Tibial nerve (tissue), 4 donors: Measurements from ENCODE around the gene PACSIN2. TPM values are rescaled to one million over a fixed set of nuclear protein-coding genes. Genes with fewer than 3 reads are reported as not detected.

ENCODE experiments used
- DNase-seq, 2 donors: peaks; one replicate each; pipeline ENCODE4 v3.0.0-alpha.2; 2019; ENCODE audit warnings: low spot score in 2 of 2
- H3K27ac ChIP-seq, 4 donors: fragments of 200-600 bp; sonication (generic) in 3 of 4; one replicate each; pipeline ENCODE4 v1.5.1; 2017 to 2019; ENCODE audit warnings: mild to moderate bottlenecking in 1 of 4
- H3K27me3 ChIP-seq, 2 donors: fragments of 200-600 bp; sonication (generic) in 1 of 2; one replicate each; pipeline versions ENCODE4 v1.5.1 to v1.6.0; 2017 to 2019
- H3K36me3 ChIP-seq, 3 donors: fragments of 200-600 bp; sonication (generic); one replicate each; pipeline ENCODE4 v1.5.1; 2018 to 2019
- H3K4me1 ChIP-seq, 4 donors: fragments of 200-600 bp; sonication (generic) in 3 of 4; one replicate each; pipeline ENCODE4 v1.5.1; 2017 to 2019
- H3K4me3 ChIP-seq, 4 donors: fragments of 200-600 bp; sonication (generic) in 3 of 4; one replicate each; pipeline ENCODE4 v1.5.1; 2017 to 2019; ENCODE audit warnings: mild to moderate bottlenecking in 1 of 4, moderate library complexity in 1 of 4
- H3K9me3 ChIP-seq, 4 donors: fragments of 200-600 bp; sonication (generic) in 3 of 4; one replicate each; pipeline ENCODE4 v1.5.1; 2017 to 2019
- CTCF ChIP-seq, 5 experiments: fragments of 200-600 bp in 3 of 5; fragments of 450-650 bp in 2 of 5; sonication (generic) in 3 of 5; IDR thresholded peaks; one replicate each; pipeline ENCODE4 v1.5.1; 2016 to 2019; ENCODE audit warnings: antibody characterized with exemption in 5 of 5, mild to moderate bottlenecking in 3 of 5, moderate library complexity in 2 of 5
- EP300 ChIP-seq, 2 donors: sonication (generic); formaldehyde crosslinking; IDR thresholded peaks; one replicate each; pipeline ENCODE4 v1.6.1; 2017; ENCODE audit warnings: antibody characterized with exemption in 2 of 2, mild to moderate bottlenecking in 1 of 2
- POLR2A ChIP-seq, 2 donors: fragments of 450-650 bp; IDR thresholded peaks; one replicate each; pipeline ENCODE4 v1.6.1; 2017; ENCODE audit warnings: antibody characterized with exemption in 2 of 2, mild to moderate bottlenecking in 2 of 2, moderate library complexity in 2 of 2
- WGBS, 2 donors: methylation state at CpG; one replicate each; pipeline ENCODE4 v1.1.5; 2018; 5-methylcytosine and 5-hydroxymethylcytosine counted together
- total RNA-seq, 4 donors: library from RNA; depleted of rRNA; stranded (reverse); fragments of >200 nt; gene quantifications; one replicate each; pipeline ENCODE4 v1.1.0, GENCODE V29; 2016

The PACSIN2 gene
- total RNA-seq, 4 donors from 2014 or later = 45.9 to 78.2 (median 59.0) TPM

DNA sequence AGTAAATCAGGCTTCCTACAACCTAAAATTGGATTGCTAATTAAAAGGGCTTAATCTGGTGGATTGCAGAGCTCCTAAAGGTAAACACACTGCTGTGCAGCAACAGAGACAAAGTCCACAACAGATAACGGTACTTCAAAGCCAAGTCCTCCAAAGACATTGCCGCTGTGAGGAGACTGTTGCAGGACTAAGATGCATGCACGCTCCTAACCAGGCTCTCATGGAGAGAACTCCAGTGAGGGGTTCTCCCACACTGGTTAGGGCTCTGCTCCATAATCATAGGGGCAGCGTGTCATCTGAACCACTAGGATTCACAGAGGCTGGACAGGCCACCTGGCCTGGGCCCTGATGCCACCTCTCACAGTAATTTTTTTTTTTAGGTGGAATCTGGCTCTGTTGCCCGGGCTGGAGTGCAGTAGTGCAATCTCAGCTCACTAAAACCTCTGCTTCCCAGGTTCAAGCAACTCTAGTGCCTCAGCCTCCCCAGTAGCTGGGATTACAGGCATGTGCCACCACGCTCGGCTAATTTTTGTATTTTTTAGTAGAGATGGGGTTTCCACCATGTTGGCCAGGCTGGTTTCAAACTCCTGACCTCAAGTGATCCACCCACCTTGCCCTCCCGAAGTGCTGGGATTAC, 101.0 kb downstream of the PACSIN2 start:
- WGBS, 2 donors = 88 to 92% methylated on average over 8 of the region's 8 CpGs

DNA sequence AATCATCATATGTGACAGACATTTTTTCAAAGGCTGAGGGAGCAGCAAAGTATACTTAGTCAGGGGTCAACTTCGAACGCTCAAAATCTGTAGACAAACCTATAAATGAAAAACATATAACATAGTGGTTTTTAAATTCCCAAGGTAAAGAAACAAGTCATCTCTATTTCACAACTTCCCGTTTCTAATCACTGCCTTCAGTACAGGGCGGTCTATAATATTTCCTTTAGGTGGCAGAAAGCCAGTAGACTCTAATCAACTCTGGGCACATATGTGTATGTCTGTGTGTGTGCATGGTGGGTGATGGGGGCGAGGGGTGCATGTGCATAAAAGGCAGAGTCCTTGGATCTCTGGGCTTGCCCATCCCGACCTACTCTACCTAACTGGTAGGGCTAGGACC, 102.9 kb downstream of the PACSIN2 start:
- H3K27me3 ChIP-seq = no peaks in the 10 kb centered on the region
- no peak for DNase-seq
- 83 to 86% methylated on average over 6 of the region's 6 CpGs for WGBS, 2 donors
- TF ChIP-seq EP300 (IDR thresholded peaks at IDR 0.05) (no peak), CTCF (IDR thresholded peaks at IDR 0.05) (no peak), POLR2A (IDR thresholded peaks at IDR 0.05) (no peak)
- H3K27ac ChIP-seq = no peak overlapping the region
- H3K4me1 ChIP-seq = peaks cover 0 to 21% (median 12%) of the 10 kb centered on the region in 4 donors
- no peaks in the 10 kb centered on the region for H3K9me3 ChIP-seq
- peaks cover 0 to 20% (median 0%) of the 10 kb centered on the region in 3 donors for H3K36me3 ChIP-seq
- no peak overlapping the region for H3K4me3 ChIP-seq

More for the DNA sequence above, 101.0 kb downstream of the PACSIN2 start:
- H3K27ac ChIP-seq = no peak overlapping the region
- no peaks in the 10 kb centered on the region for H3K27me3 ChIP-seq
- no peak for DNase-seq
- H3K36me3 ChIP-seq = peaks cover 0 to 20% (median 0%) of the 10 kb centered on the region in 3 donors
- no peaks in the 10 kb centered on the region for H3K9me3 ChIP-seq
- H3K4me1 ChIP-seq = peaks cover 0 to 7% (median 5%) of the 10 kb centered on the region in 4 donors
- TF ChIP-seq CTCF (IDR thresholded peaks at IDR 0.05) (no peak), POLR2A (IDR thresholded peaks at IDR 0.05) (no peak), EP300 (IDR thresholded peaks at IDR 0.05) (no peak)
- H3K4me3 ChIP-seq = no peak overlapping the region

DNA sequence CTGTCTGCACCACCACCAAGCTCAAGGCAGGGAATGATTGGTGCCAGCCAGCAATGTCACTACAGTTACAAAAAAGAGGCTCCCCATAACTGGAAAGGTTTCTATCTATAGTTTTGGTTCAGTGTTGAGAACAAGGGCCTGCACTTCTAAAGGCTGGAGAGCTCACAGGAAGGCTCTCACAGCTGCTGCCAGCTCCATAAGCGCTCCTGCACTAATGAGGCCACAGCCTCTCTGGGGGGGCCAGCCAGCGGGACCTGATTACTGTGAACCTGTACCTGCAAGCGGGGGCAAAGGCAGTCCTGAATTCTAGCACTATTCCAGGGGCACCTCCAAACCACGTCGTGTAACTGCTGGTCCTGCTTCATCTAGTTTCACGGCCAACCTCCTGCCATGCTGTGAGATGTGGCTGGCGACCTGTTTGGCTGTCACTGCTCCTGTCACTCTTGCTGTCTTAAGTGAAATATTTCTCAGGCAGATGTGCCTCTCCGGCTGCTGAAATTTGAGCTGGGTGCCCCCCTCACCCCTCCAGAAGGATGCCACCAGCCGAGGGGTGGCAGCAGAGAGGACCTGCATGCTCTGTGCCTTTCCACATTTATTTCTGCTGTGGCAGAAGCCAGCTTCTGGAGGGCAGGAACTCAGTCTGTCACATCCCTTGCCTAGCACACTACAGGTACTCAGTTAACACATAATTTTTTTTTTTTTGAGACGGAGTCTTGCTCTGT, 104.6 kb downstream of the PACSIN2 start:
- no peak overlapping the region for H3K4me3 ChIP-seq
- no peak overlapping the region for H3K27ac ChIP-seq
- peaks cover 0 to 20% (median 0%) of the 10 kb centered on the region in 3 donors for H3K36me3 ChIP-seq
- H3K9me3 ChIP-seq = no peaks in the 10 kb centered on the region
- TF ChIP-seq POLR2A (IDR thresholded peaks at IDR 0.05) (no peak), CTCF (IDR thresholded peaks at IDR 0.05) (no peak), EP300 (IDR thresholded peaks at IDR 0.05) (no peak)
- no peaks in the 10 kb centered on the region for H3K27me3 ChIP-seq
- 88 to 95% methylated on average over 10 of the region's 10 CpGs for WGBS, 2 donors
- peaks cover 0 to 38% (median 28%) of the 10 kb centered on the region in 4 donors for H3K4me1 ChIP-seq
- no peak for DNase-seq

DNA sequence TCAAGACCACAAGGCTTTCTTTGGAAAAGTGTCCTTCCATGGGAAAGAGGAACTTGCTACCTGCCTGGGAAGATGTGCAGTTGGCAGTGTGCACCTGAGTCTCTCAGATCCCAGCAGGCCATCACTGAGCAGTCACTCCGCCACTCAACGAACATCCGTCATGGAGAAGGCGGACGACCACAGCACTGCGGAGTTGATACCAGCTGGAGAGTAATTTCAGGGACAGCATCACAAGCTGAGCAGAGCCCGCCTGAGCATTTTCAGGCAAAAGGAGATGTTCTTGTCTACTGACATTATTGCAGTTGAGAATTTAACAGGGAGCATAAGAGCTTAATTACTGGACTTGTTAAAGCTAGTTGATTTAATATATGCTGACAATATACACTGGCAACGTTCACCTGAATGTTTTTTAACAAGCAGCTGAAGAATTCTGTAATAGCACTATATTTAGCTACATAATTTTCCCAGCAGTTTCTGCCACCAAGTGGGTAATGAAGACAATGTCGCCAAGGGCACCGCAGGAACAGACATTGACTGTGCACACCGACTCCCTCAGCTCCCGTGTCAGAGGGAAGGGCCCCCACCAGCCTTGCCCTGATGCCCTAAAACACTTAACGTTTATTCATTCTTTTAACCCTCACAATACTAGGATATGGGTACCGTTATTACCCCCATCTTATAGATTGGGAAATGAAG, 105.4 kb downstream of the PACSIN2 start:
- H3K36me3 ChIP-seq = peaks cover 0 to 20% (median 0%) of the 10 kb centered on the region in 3 donors
- no peak for DNase-seq
- H3K27me3 ChIP-seq = no peaks in the 10 kb centered on the region
- TF ChIP-seq EP300 (IDR thresholded peaks at IDR 0.05) (no peak), POLR2A (IDR thresholded peaks at IDR 0.05) (no peak), CTCF (IDR thresholded peaks at IDR 0.05) (no peak)
- peaks cover 0 to 46% (median 31%) of the 10 kb centered on the region in 4 donors for H3K4me1 ChIP-seq
- WGBS, 2 donors = 66 to 71% methylated on average over 14 of the region's 14 CpGs
- H3K27ac ChIP-seq = no peak overlapping the region
- no peak overlapping the region for H3K4me3 ChIP-seq
- no peaks in the 10 kb centered on the region for H3K9me3 ChIP-seq
